ENCODE data around the gene GAPDH. TPM values are rescaled to one million over a fixed set of nuclear protein-coding genes. Genes with fewer than 3 reads are reported as not detected.

GAPDH gene
- total and polyA plus RNA-seq, 10 of the 15 experiments (the other 5 are each of a cell fraction or from before 2014, with no cell fraction given), result 5,606 to 14,240 (median 9,400) TPM

GRCh38 chr12:6555018-6555691 lies 20.8 kb downstream of the GAPDH start:
- 2% methylated on average over 55 of the region's 61 CpGs for WGBS (ENCODE audit: insufficient coverage, insufficient replicate concordance, low lambda C conversion rate, missing lambda C conversion rate)
- Histone ChIP-seq H4K20me1 (ENCODE audit: control insufficient read depth, insufficient read depth) (no peaks in the 10 kb centered on the region), H3K4me1 (ENCODE audit: control insufficient read depth, insufficient read depth, low read length) (peaks cover 10% of the 10 kb centered on the region), H3K36me3 (ENCODE audit: control insufficient read depth in 2 of 2, insufficient read depth in 2 of 2, low read length in 1 of 2) (peaks cover 19 to 30% of the 10 kb centered on the region in 2 experiments), H2AFZ (ENCODE audit: control insufficient read depth, low read depth, low read length) (peak overlapping the region; percentile 42), H3K9ac (ENCODE audit: control insufficient read depth, insufficient read depth, low read length) (peak overlapping the region; percentile 70), H3K27me3 (replicated peaks in 1 of 2; ENCODE audit: control insufficient read depth in 2 of 2, insufficient read depth in 2 of 2, low read length in 1 of 2) (no peaks in the 10 kb centered on the region), H3K4me3 (peak overlapping the region; percentile 89), H3K27ac (ENCODE audit: control insufficient read depth, insufficient read depth) (peak overlapping the region; percentile 27), H3K4me2 (ENCODE audit: control insufficient read depth, insufficient read depth) (peak overlapping the region; percentile 82), H3K9me3 (replicated peaks; ENCODE audit: control insufficient read depth, insufficient read depth, low read length) (no peaks in the 10 kb centered on the region), H3K79me2 (ENCODE audit: control insufficient read depth, insufficient read depth, low read length) (peaks cover 47% of the 10 kb centered on the region)
- TF ChIP-seq CBX5 (IDR thresholded peaks at IDR 0.05; ENCODE audit: low read depth), result no peak
- no peak for TF ChIP-seq NR2C2 (IDR thresholded peaks at IDR 0.05; ENCODE audit: borderline replicate concordance, control insufficient read depth, insufficient read length, low read depth)
- TF ChIP-seq ELK1 (IDR thresholded peaks at IDR 0.05; ENCODE audit: low read depth, low read length), result no peak
- 0 out of 4 replicates have a peak, but pooled peaks of 1 of the 2 experiments have one; percentile 4 for TF ChIP-seq BHLHE40 (IDR thresholded peaks at IDR 0.05; ENCODE audit: borderline replicate concordance in 1 of 2, low read depth in 2 of 2, low read length in 1 of 2)
- no peak for TF ChIP-seq YY1 (IDR thresholded peaks at IDR 0.05; ENCODE audit: low read depth, low read length)
- TF ChIP-seq HDAC2 (IDR thresholded peaks at IDR 0.05), result no peak
- no peak for DNase-seq (ENCODE audit: low read depth, low spot score)
- no TSS peak for BruUV-seq (replicated peaks)
- ChIA-PET SMC1A (ENCODE audit: uncharacterized antibody, unreplicated experiment) (interaction anchor here (1.0 to 4.3 kb wide), 4 partner anchors 15 to 130 kb away, joined by 3 to 24 read pairs (median 6); no protein-coding TSS in a partner anchor), POLR2A (interaction anchor here (0.6 to 3.9 kb wide), 5 partner anchors 60 to 196 kb away, joined by 3 to 10 read pairs (median 3); partner anchors contain the start of genes LPAR5 and VAMP1), RAD21 (ENCODE audit: unreplicated experiment) (interaction anchor here (2.2 to 2.9 kb wide), 3 partner anchors 15 to 90 kb away, joined by 7 to 18 read pairs (median 11); partner anchors contain the start of gene GAPDH), CTCF (interaction anchor here (1.0 to 7.4 kb wide), 7 partner anchors 15 to 211 kb away, joined by 4 to 69 read pairs (median 16); partner anchors contain the start of genes GAPDH and PTMS)
- FAIRE-seq, result no peak
- in situ Hi-C loops (cut with MboI) (no loop called here), intact Hi-C loops (cut with micrococcal nuclease; ENCODE audit: unreplicated experiment) (no loop called here)
- peak; percentile 24 for ATAC-seq
